Endothelial cell of umbilical vein (primary cell): ENCODE measurements around the gene FBXL12. TPM values are rescaled to one million over a fixed set of nuclear protein-coding genes. Genes with fewer than 3 reads are reported as not detected.

ENCODE experiments used
- BruUV-seq: library from RNA; stranded (reverse); fragments of 400-500 nt; replicated peaks from 2 replicates; lab custom pipeline; 2021; lab: Mats Ljungman, UMichigan
- CTCF ChIA-PET: fragments of 300-600, 350-600 bp; sonication (Branson Sonifier 250); formaldehyde crosslinking; loops from one replicate; lab custom pipeline; 2021; ENCODE audit warnings: antibody characterized with exemption, inconsistent platforms; lab: Charles Lee
- POLR2A ChIA-PET: fragments of 300-600, 350-600 bp; sonication (Branson Sonifier 250); formaldehyde crosslinking; loops from one replicate; lab custom pipeline; 2021; ENCODE audit warnings: antibody characterized with exemption, inconsistent platforms; lab: Charles Lee
- DNase-seq: peaks from one replicate; pipeline ENCODE4 v3.0.0-alpha.2; 2011; ENCODE audit warnings: low read depth, low spot score
- FAIRE-seq: peaks from 2 replicates; lab custom pipeline; 2011; peaks lifted over from hg19 to GRCh38; lab: Jason Lieb, UNC
- H2AFZ ChIP-seq: 2 replicates; pipeline ENCODE4 v1.6.0; 2012; ENCODE audit warnings: low read depth, low read length, control low read depth, inconsistent platforms
- H3K27ac ChIP-seq: 2 replicates; pipeline ENCODE4 v1.5.1; 2011; ENCODE audit warnings: low read depth, mild to moderate bottlenecking, control low read depth, low read length, moderate library complexity; ENCODE audit not compliant: insufficient read depth
- H3K27me3 ChIP-seq, 2 experiments: 2 replicates each; pipeline versions ENCODE4 v1.6.0 to v1.6.1; 2011; ENCODE audit warnings: low read length in 2 of 2, mixed read lengths in 1 of 2; ENCODE audit not compliant: control insufficient read depth in 2 of 2, insufficient read depth in 2 of 2
- H3K36me3 ChIP-seq, 2 experiments: 2 replicates in 1 of 2; 3 replicates in 1 of 2; pipeline ENCODE4 v1.5.1; 2011; ENCODE audit warnings: low read length in 2 of 2, mild to moderate bottlenecking in 1 of 2, moderate library complexity in 1 of 2; ENCODE audit not compliant: control insufficient read depth in 2 of 2, insufficient read depth in 2 of 2; ENCODE audit errors: extremely low read depth in 1 of 2
- H3K4me1 ChIP-seq: 3 replicates; pipeline ENCODE4 v1.5.1; 2011; ENCODE audit warnings: mild to moderate bottlenecking, low read length; ENCODE audit not compliant: control insufficient read depth, insufficient read depth; ENCODE audit errors: extremely low read depth
- H3K4me2 ChIP-seq: 2 replicates; pipeline ENCODE4 v1.6.1; 2011; ENCODE audit warnings: low read length, control low read depth, mixed read lengths; ENCODE audit not compliant: insufficient read depth
- H3K4me3 ChIP-seq, 3 experiments: fragments of 200-600 bp in 1 of 3; sonication (generic), shearing (Covaris generic) in 1 of 3; replicated peaks in 1 of 3; 2 replicates each; pipeline ENCODE4 v1.5.1; 2011 to 2016; ENCODE audit warnings: control low read depth in 3 of 3, low read length in 3 of 3, mild to moderate bottlenecking in 2 of 3, inconsistent platforms in 1 of 3, low read depth in 1 of 3, moderate library complexity in 1 of 3; ENCODE audit not compliant: insufficient read depth in 1 of 3
- H3K79me2 ChIP-seq: 2 replicates; pipeline ENCODE4 v1.6.0; 2012; ENCODE audit warnings: low read length, inconsistent platforms; ENCODE audit not compliant: control insufficient read depth, insufficient read depth
- H3K9ac ChIP-seq: replicated peaks from 2 replicates; pipeline ENCODE3; 2011; ENCODE audit warnings: low read length, control low read depth; ENCODE audit not compliant: insufficient read depth; ENCODE audit errors: extremely low read depth
- H3K9me1 ChIP-seq: replicated peaks from 3 replicates; pipeline ENCODE4 v1.6.0; 2011; ENCODE audit warnings: mild to moderate bottlenecking, low read length; ENCODE audit not compliant: control insufficient read depth, insufficient read depth; ENCODE audit errors: extremely low read depth
- H3K9me3 ChIP-seq: replicated peaks from 2 replicates; pipeline ENCODE4 v1.5.1; 2012; ENCODE audit warnings: low read length, inconsistent platforms; ENCODE audit not compliant: control insufficient read depth, insufficient read depth
- H4K20me1 ChIP-seq: replicated peaks from 2 replicates; pipeline ENCODE3; 2011; ENCODE audit warnings: mild to moderate bottlenecking, low read length; ENCODE audit not compliant: control insufficient read depth, insufficient read depth; ENCODE audit errors: extremely low read depth
- EZH2 ChIP-seq: IDR thresholded peaks from 2 replicates; pipeline ENCODE4 v1.6.1; 2012; ENCODE audit warnings: borderline replicate concordance, low read depth, mild to moderate bottlenecking, moderate library complexity, low read length, inconsistent platforms; ENCODE audit not compliant: severe bottlenecking
- FOS ChIP-seq: IDR thresholded peaks from 2 replicates; pipeline ENCODE4 v1.6.1; 2011; ENCODE audit warnings: mild to moderate bottlenecking, low read length, moderate library complexity, borderline replicate concordance; ENCODE audit not compliant: insufficient read depth
- GATA2 ChIP-seq: IDR thresholded peaks from 2 replicates; pipeline ENCODE4 v1.7.0; 2011; ENCODE audit warnings: low read depth, mild to moderate bottlenecking, moderate library complexity, mixed read lengths, low read length; ENCODE audit not compliant: insufficient read length, insufficient read depth
- JUN ChIP-seq: IDR thresholded peaks from 2 replicates; pipeline ENCODE4 v1.6.1; 2011; ENCODE audit warnings: borderline replicate concordance, low read depth; ENCODE audit not compliant: insufficient read length, insufficient read depth
- MYC ChIP-seq: IDR thresholded peaks from one replicate; pipeline ENCODE4 v1.6.1; 2011; ENCODE audit warnings: mild to moderate bottlenecking, low read depth, low read length
- POLR2A ChIP-seq: IDR thresholded peaks from 2 replicates; pipeline ENCODE4 v1.6.1; 2012; ENCODE audit warnings: low read depth, mild to moderate bottlenecking, control low read depth, low read length
- POLR2AphosphoS5 ChIP-seq: IDR thresholded peaks from 2 replicates; pipeline ENCODE4 v1.6.1; 2012; ENCODE audit warnings: low read depth, mild to moderate bottlenecking, control low read depth, low read length, moderate library complexity; ENCODE audit not compliant: insufficient read depth
- dilution Hi-C: fragments of 300-500 bp; cut with MboI; formaldehyde crosslinking; loops from one replicate; pipeline ENCODE4 v1.15.0; 2019; ENCODE audit warnings: low sequenced_read_pairs; ENCODE audit not compliant: extremely low pct_ligation_motif_present
- intact Hi-C: fragments of 100-400 bp; cut with micrococcal nuclease; formaldehyde crosslinking; loops from one replicate; pipeline ENCODE4 v1.10.0; 2022
- polyA plus RNA-seq, 4 experiments: library from polyadenylated mRNA; depleted of rRNA in 3 of 4; stranded (reverse) in 3 of 4; unstranded in 1 of 4; fragments of >200 nt; gene quantifications; 2 replicates each; pipeline versions ENCODE4 v1.2.1 to v1.2.3, GENCODE V29; 2011 to 2012; ENCODE audit warnings: missing spikeins in 1 of 4
- total RNA-seq: library from RNA; stranded (reverse); gene quantifications from 2 replicates; pipeline ENCODE4 v1.2.3, GENCODE V29; 2021
- TF ChIP-seq, protein P1 (sequence below): IDR thresholded peaks from 2 replicates; pipeline ENCODE4 v1.6.1; 2011; ENCODE audit not compliant: insufficient read depth, insufficient read length
- TF ChIP-seq, protein P2 (sequence below), 2 donors: IDR thresholded peaks; 1 replicate in 1 of 2; 2 replicates in 1 of 2; pipeline ENCODE4 v1.5.1; 2011; ENCODE audit warnings: low read length in 2 of 2, mild to moderate bottlenecking in 2 of 2, moderate library complexity in 2 of 2, control low read depth in 1 of 2, inconsistent platforms in 1 of 2, low read depth in 1 of 2; ENCODE audit not compliant: insufficient read depth in 1 of 2; ENCODE audit errors: extremely low read depth in 1 of 2

The FBXL12 gene
- total and polyA plus RNA-seq, 2 donors (not counting 3 experiments of a cell fraction or from before 2014, with no cell fraction given), result 26.9 to 33.3 TPM

DNA sequence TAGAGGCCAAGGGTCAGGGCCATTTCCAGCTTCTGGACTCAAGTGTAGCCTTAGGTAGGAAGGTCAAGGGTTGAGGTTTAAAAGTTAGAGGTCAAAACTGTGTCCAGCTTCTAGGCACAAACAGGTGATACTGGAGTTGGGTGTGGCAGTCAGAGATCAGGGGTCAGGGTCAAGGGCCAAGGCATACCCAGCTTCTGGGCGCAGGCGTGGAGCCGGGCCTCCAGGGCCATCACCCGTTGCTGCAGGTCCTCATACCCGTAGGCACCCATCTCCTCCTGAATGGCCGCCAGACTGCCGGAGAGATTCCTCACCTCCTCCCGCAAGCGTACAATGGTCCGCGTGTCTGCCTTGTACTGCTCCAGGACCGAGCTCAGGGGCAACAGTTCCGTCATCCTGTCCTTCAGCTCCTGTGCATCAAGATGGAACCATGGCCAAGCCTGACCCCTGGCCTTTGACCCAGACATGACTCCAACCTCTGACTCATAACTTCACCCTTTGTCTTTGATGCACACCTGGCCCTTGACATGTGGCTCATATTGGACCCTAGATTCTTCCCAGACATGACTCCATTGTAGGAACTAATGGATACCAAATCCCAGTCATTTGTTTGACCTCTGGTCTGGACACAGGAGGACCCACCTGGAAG lies 38.3 kb upstream of the FBXL12 start:
- H3K27ac ChIP-seq, result no peak overlapping the region
- BruUV-seq, result no TSS peak
- no peak for DNase-seq
- intact Hi-C loops, result no loop called here
- dilution Hi-C loops, result no loop called here
- H3K36me3 ChIP-seq, result no peaks in the 10 kb centered on the region
- no peak overlapping the region for H3K9ac ChIP-seq
- H3K27me3 ChIP-seq, result no peaks in the 10 kb centered on the region
- H3K4me3 ChIP-seq, result no peak overlapping the region
- no peaks in the 10 kb centered on the region for H3K9me1 ChIP-seq
- H3K79me2 ChIP-seq, result no peaks in the 10 kb centered on the region
- POLR2A ChIA-PET, result no interaction called here
- no peak overlapping the region for H2AFZ ChIP-seq
- H4K20me1 ChIP-seq, result no peaks in the 10 kb centered on the region
- TF ChIP-seq, protein P1, sequence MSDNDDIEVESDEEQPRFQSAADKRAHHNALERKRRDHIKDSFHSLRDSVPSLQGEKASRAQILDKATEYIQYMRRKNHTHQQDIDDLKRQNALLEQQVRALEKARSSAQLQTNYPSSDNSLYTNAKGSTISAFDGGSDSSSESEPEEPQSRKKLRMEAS, result no peak
- TF ChIP-seq EZH2, result no peak
- no peak for TF ChIP-seq JUN
- TF ChIP-seq GATA2, result no peak
- no peak for TF ChIP-seq MYC
- no peak for TF ChIP-seq POLR2AphosphoS5
- no peak for TF ChIP-seq POLR2A
- H3K4me1 ChIP-seq, result peaks cover 5% of the 10 kb centered on the region
- no peak for FAIRE-seq
- no peak overlapping the region for H3K4me2 ChIP-seq
- CTCF ChIA-PET, result interaction anchor here (1.1 kb wide), 1 partner anchor 18 kb away, joined by 3 read pairs; no protein-coding TSS in a partner anchor
- H3K9me3 ChIP-seq, result no peaks in the 10 kb centered on the region

DNA sequence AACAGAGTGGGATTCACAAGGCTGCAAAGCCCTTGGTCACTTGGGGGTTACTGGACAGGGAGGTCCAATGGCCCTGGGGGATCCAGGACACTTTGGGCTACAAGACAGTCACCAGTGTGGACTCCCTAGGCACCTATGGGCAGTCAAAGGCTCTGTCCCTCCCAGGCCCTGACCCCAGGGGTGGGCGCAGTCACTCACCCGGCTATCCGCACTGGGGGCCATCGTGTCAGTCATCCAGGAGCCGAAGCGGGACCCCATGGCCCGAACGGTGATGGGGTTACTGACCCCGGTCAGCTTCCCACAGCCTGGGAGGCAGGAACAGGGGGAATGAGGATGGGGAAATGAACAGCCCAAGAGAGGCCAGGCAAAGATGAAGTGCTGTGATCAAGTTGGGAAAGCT lies 37.7 kb upstream of the FBXL12 start:
- no peak overlapping the region for H3K4me3 ChIP-seq
- dilution Hi-C loops, result no loop called here
- peaks cover 5% of the 10 kb centered on the region for H3K4me1 ChIP-seq
- H3K9ac ChIP-seq, result no peak overlapping the region
- TF ChIP-seq GATA2 (no peak), MYC (no peak), POLR2AphosphoS5 (no peak), JUN (no peak), POLR2A (no peak), FOS (no peak), EZH2 (no peak)
- TF ChIP-seq, protein P1, result no peak
- TF ChIP-seq, protein P2, sequence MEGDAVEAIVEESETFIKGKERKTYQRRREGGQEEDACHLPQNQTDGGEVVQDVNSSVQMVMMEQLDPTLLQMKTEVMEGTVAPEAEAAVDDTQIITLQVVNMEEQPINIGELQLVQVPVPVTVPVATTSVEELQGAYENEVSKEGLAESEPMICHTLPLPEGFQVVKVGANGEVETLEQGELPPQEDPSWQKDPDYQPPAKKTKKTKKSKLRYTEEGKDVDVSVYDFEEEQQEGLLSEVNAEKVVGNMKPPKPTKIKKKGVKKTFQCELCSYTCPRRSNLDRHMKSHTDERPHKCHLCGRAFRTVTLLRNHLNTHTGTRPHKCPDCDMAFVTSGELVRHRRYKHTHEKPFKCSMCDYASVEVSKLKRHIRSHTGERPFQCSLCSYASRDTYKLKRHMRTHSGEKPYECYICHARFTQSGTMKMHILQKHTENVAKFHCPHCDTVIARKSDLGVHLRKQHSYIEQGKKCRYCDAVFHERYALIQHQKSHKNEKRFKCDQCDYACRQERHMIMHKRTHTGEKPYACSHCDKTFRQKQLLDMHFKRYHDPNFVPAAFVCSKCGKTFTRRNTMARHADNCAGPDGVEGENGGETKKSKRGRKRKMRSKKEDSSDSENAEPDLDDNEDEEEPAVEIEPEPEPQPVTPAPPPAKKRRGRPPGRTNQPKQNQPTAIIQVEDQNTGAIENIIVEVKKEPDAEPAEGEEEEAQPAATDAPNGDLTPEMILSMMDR (IDR thresholded peaks at IDR 0.05; ENCODE audit: extremely low read depth in 1 of 2, insufficient read depth in 1 of 2, low read depth in 1 of 2, low read length in 2 of 2), result no peak
- BruUV-seq, result no TSS peak
- DNase-seq, result no peak
- H3K79me2 ChIP-seq, result no peaks in the 10 kb centered on the region
- no peak overlapping the region for H3K27ac ChIP-seq
- no peaks in the 10 kb centered on the region for H4K20me1 ChIP-seq
- H3K4me2 ChIP-seq, result no peak overlapping the region
- H2AFZ ChIP-seq, result no peak overlapping the region
- no peak for FAIRE-seq
- no peaks in the 10 kb centered on the region for H3K36me3 ChIP-seq
- POLR2A ChIA-PET, result no interaction called here
- CTCF ChIA-PET, result no interaction called here
- H3K9me3 ChIP-seq, result no peaks in the 10 kb centered on the region
- no peaks in the 10 kb centered on the region for H3K9me1 ChIP-seq
- H3K27me3 ChIP-seq, result no peaks in the 10 kb centered on the region
- intact Hi-C loops, result no loop called here
